ENCODE data around the gene MRPS23. TPM values are rescaled to one million over a fixed set of nuclear protein-coding genes. Genes with fewer than 3 reads are reported as not detected.

MRPS23 gene
- total and polyA plus RNA-seq, 9 of the 15 experiments (the other 6 are each of a cell fraction or from before 2014, with no cell fraction given): 59.1 to 298 (median 98.8) TPM

- H3K27ac ChIP-seq (ENCODE audit: extremely low read depth, low read depth, low read length): no peak overlapping the region
- H2AFZ ChIP-seq (ENCODE audit: low read depth, low read length): no peak overlapping the region
- in situ Hi-C loops (cut with MboI) (no loop called here), intact Hi-C loops (cut with micrococcal nuclease) (no loop called here)
- H3K9me1 ChIP-seq (ENCODE audit: control insufficient read depth, insufficient read depth, low read length): no peaks in the 10 kb centered on the region
- POLR2A ChIA-PET: interaction anchor here (0.6 kb wide), 1 partner anchor 53 kb away, joined by 3 read pairs; no protein-coding TSS in a partner anchor
- H3K4me1 ChIP-seq (replicated peaks in 1 of 2; ENCODE audit: control insufficient read depth in 2 of 2, insufficient read depth in 2 of 2, low read length in 2 of 2): 0 out of 5 replicates have a peak, but pooled peaks cover 0 to 6% of the 10 kb centered on the region in 2 experiments
- TF ChIP-seq JUNB (CRISPR knock-in tag; conservative IDR thresholded peaks at IDR 0.05): no peak
- TF ChIP-seq PHB (CRISPR knock-in tag; IDR thresholded peaks at IDR 0.05): no peak
- TF ChIP-seq ZNF239 (CRISPR knock-in tag; IDR thresholded peaks at IDR 0.05): peak; percentile 95
- CTCF ChIA-PET (ENCODE audit: low intra/inter-chr PET ratio): no interaction called here
- H3K4me3 ChIP-seq: no peak overlapping the region
- FAIRE-seq (peak; percentile 26), ATAC-seq (no peak), DNase-seq (ENCODE audit: extremely low read depth in 1 of 4, low spot score in 3 of 4) (no peak)
- peaks cover 32% of the 10 kb centered on the region for H3K79me2 ChIP-seq (ENCODE audit: control insufficient read depth, insufficient read depth, low read length)
- H3K27me3 ChIP-seq (ENCODE audit: control insufficient read depth in 2 of 2, insufficient read depth in 2 of 2, low read length in 2 of 2): no peaks in the 10 kb centered on the region
- no peak overlapping the region for H3K4me2 ChIP-seq (ENCODE audit: insufficient read depth, low read length)
- BruUV-seq (replicated peaks): no TSS peak
- 63% methylated on average over 1 of the region's 1 CpG for WGBS (ENCODE audit: insufficient coverage, low coverage, missing lambda C conversion rate)
- H3K9ac ChIP-seq (ENCODE audit: insufficient read depth in 1 of 2, low read depth in 2 of 2, low read length in 2 of 2): no peak overlapping the region
- 0 out of 2 replicates have a peak, but pooled peaks cover 6% of the 10 kb centered on the region for H4K20me1 ChIP-seq (replicated peaks; ENCODE audit: control insufficient read depth, insufficient read depth, low read length)
- H3K36me3 ChIP-seq (ENCODE audit: control insufficient read depth, insufficient read depth, low read length): peaks cover 63% of the 10 kb centered on the region
- no peaks in the 10 kb centered on the region for H3K9me3 ChIP-seq (replicated peaks; ENCODE audit: control insufficient read depth, insufficient read depth, low read depth, low read length)
Measured at GRCh38 chr17:57842280-57842679, 7.6 kb downstream of the MRPS23 start.

GRCh38 chr17:57839571-57839923 is 10.3 kb downstream of the MRPS23 start:
- H3K79me2 ChIP-seq (ENCODE audit: control insufficient read depth, insufficient read depth, low read length): peaks cover 16% of the 10 kb centered on the region
- no peak overlapping the region for H3K27ac ChIP-seq (ENCODE audit: extremely low read depth, low read depth, low read length)
- no peak for ATAC-seq
- H3K9me1 ChIP-seq (ENCODE audit: control insufficient read depth, insufficient read depth, low read length): no peaks in the 10 kb centered on the region
- POLR2A ChIA-PET: interaction anchor here (0.6 to 1.9 kb wide), 2 partner anchors 10 to 18 kb away, joined by 3 to 6 read pairs; partner anchors contain the start of gene MRPS23
- H3K36me3 ChIP-seq (ENCODE audit: control insufficient read depth, insufficient read depth, low read length): peaks cover 50% of the 10 kb centered on the region
- CTCF ChIA-PET (ENCODE audit: low intra/inter-chr PET ratio): no interaction called here
- BruUV-seq (replicated peaks): no TSS peak
- H3K4me2 ChIP-seq (ENCODE audit: insufficient read depth, low read length): no peak overlapping the region
- WGBS (ENCODE audit: insufficient coverage, low coverage, missing lambda C conversion rate): 90% methylated on average over 6 of the region's 6 CpGs
- H3K27me3 ChIP-seq (ENCODE audit: control insufficient read depth in 2 of 2, insufficient read depth in 2 of 2, low read length in 2 of 2): no peaks in the 10 kb centered on the region
- no peak overlapping the region for H3K9ac ChIP-seq (ENCODE audit: insufficient read depth in 1 of 2, low read depth in 2 of 2, low read length in 2 of 2)
- H2AFZ ChIP-seq (ENCODE audit: low read depth, low read length): no peak overlapping the region
- no peak for DNase-seq (ENCODE audit: extremely low read depth in 1 of 4, low spot score in 3 of 4)
- H3K9me3 ChIP-seq (replicated peaks; ENCODE audit: control insufficient read depth, insufficient read depth, low read depth, low read length): no peaks in the 10 kb centered on the region
- no peak for FAIRE-seq
- 0 out of 2 replicates have a peak, but pooled peaks cover 6% of the 10 kb centered on the region for H4K20me1 ChIP-seq (replicated peaks; ENCODE audit: control insufficient read depth, insufficient read depth, low read length)
- intact Hi-C loops (cut with micrococcal nuclease) (no loop called here), in situ Hi-C loops (cut with MboI) (no loop called here)
- H3K4me1 ChIP-seq (replicated peaks in 1 of 2; ENCODE audit: control insufficient read depth in 2 of 2, insufficient read depth in 2 of 2, low read length in 2 of 2): no peaks in the 10 kb centered on the region
- H3K4me3 ChIP-seq: no peak overlapping the region
- TF ChIP-seq FOXK1 (CRISPR knock-in tag; IDR thresholded peaks at IDR 0.05; ENCODE audit: borderline replicate concordance): no peak
- TF ChIP-seq ZNF280B (CRISPR knock-in tag; IDR thresholded peaks at IDR 0.05): no peak
- no peak for TF ChIP-seq TAF7 (tag; IDR thresholded peaks at IDR 0.05)
- no peak for TF ChIP-seq SPI1 (IDR thresholded peaks at IDR 0.05; ENCODE audit: borderline replicate concordance, low read depth, low read length)
- TF ChIP-seq JUNB (CRISPR knock-in tag; conservative IDR thresholded peaks at IDR 0.05): no peak
- TF ChIP-seq ZKSCAN3 (CRISPR knock-in tag; IDR thresholded peaks at IDR 0.05): no peak
- TF ChIP-seq ZNF324 (CRISPR knock-in tag; IDR thresholded peaks at IDR 0.05): no peak
- TF ChIP-seq ZNF263 (CRISPR knock-in tag; IDR thresholded peaks at IDR 0.05; ENCODE audit: borderline replicate concordance): no peak
- no peak for TF ChIP-seq ZNF780A (CRISPR knock-in tag; IDR thresholded peaks at IDR 0.05)
- TF ChIP-seq JUN (IDR thresholded peaks at IDR 0.05; ENCODE audit: borderline replicate concordance, low read depth, low read length): no peak
- no peak for TF ChIP-seq JUN (CRISPR knock-in tag; IDR thresholded peaks at IDR 0.05; ENCODE audit: borderline replicate concordance)
- TF ChIP-seq BRF2 (IDR thresholded peaks at IDR 0.05; ENCODE audit: borderline replicate concordance, insufficient read depth, insufficient read length): no peak
- TF ChIP-seq HDAC6 (IDR thresholded peaks at IDR 0.05; ENCODE audit: low read depth, low read length): no peak

Data from K562 (cell line).